ENCODE data around the gene CACNA2D4.

CACNA2D4 gene

DNA sequence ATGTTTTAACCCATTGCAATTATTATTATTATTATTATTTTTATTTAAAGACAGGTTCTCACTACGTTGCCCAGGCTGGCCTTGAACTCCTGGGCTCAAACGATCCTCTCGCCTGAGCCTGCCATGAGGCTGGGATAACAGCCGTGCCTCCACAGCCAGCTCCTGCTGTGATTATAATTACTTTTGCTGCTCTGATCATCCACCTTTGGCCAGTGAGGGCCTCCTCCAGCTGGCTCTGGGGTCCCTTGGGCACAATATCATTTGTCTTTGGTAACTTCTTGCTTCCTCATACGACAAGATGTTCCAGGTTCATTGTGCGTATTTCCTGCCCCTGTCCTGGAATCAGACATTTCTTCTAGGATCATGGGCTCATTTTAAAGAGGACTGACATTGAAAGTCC is 69.7 kb downstream of the CACNA2D4 start:
- DNase-seq (ENCODE audit: low read depth, low spot score), result no peak
- TF ChIP-seq, protein P1, sequence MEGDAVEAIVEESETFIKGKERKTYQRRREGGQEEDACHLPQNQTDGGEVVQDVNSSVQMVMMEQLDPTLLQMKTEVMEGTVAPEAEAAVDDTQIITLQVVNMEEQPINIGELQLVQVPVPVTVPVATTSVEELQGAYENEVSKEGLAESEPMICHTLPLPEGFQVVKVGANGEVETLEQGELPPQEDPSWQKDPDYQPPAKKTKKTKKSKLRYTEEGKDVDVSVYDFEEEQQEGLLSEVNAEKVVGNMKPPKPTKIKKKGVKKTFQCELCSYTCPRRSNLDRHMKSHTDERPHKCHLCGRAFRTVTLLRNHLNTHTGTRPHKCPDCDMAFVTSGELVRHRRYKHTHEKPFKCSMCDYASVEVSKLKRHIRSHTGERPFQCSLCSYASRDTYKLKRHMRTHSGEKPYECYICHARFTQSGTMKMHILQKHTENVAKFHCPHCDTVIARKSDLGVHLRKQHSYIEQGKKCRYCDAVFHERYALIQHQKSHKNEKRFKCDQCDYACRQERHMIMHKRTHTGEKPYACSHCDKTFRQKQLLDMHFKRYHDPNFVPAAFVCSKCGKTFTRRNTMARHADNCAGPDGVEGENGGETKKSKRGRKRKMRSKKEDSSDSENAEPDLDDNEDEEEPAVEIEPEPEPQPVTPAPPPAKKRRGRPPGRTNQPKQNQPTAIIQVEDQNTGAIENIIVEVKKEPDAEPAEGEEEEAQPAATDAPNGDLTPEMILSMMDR (IDR thresholded peaks at IDR 0.05; ENCODE audit: low read depth, low read length), result no peak
- in situ Hi-C loops (cut with HindIII; ENCODE audit: low sequenced_read_pairs), result no loop called here
- H3K4me3 ChIP-seq (ENCODE audit: low read depth, low read length), result no peak overlapping the region

GRCh38 chr12:1848146-1848545 is 70.3 kb downstream of the CACNA2D4 start:
- DNase-seq (ENCODE audit: low read depth, low spot score), result no peak
- in situ Hi-C loops (cut with HindIII; ENCODE audit: low sequenced_read_pairs), result no loop called here
- TF ChIP-seq, protein P1 (IDR thresholded peaks at IDR 0.05; ENCODE audit: low read depth, low read length), result no peak
- no peak overlapping the region for H3K4me3 ChIP-seq (ENCODE audit: low read depth, low read length)

GRCh38 chr12:1847411-1847810 is 71.0 kb downstream of the CACNA2D4 start:
- no peak for DNase-seq (ENCODE audit: low read depth, low spot score)
- in situ Hi-C loops (cut with HindIII; ENCODE audit: low sequenced_read_pairs), result no loop called here
- TF ChIP-seq, protein P1 (IDR thresholded peaks at IDR 0.05; ENCODE audit: low read depth, low read length), result no peak
- H3K4me3 ChIP-seq (ENCODE audit: low read depth, low read length), result no peak overlapping the region

GRCh38 chr12:1846421-1847405 is 71.7 kb downstream of the CACNA2D4 start:
- TF ChIP-seq, protein P1 (IDR thresholded peaks at IDR 0.05; ENCODE audit: low read depth, low read length), result no peak
- H3K4me3 ChIP-seq (ENCODE audit: low read depth, low read length), result no peak overlapping the region
- in situ Hi-C loops (cut with HindIII; ENCODE audit: low sequenced_read_pairs), result no loop called here
- no peak for DNase-seq (ENCODE audit: low read depth, low spot score)

DNA sequence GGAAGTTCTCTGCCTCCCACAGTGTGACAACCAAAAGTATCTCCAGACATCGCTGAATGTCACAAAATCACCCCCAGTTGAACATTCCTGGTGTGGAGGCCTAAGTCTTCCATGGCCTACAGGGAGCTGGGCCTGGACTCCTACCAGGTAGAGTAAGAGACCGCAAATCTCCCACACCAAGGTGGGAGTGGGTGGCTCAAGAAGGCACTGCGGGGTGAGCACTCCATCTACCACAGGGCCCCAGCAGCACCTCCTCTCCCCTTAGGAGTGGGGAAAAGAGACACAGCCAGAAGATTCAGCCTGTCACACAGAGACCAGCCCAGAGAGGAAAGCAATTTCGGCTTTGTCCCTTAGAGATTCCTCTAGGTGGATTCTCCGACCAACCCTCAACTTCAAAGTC is 72.6 kb downstream of the CACNA2D4 start:
- TF ChIP-seq, protein P1 (IDR thresholded peaks at IDR 0.05; ENCODE audit: low read depth, low read length), result no peak
- DNase-seq (ENCODE audit: low read depth, low spot score), result no peak
- in situ Hi-C loops (cut with HindIII; ENCODE audit: low sequenced_read_pairs), result no loop called here
- H3K4me3 ChIP-seq (ENCODE audit: low read depth, low read length), result no peak overlapping the region

DNA sequence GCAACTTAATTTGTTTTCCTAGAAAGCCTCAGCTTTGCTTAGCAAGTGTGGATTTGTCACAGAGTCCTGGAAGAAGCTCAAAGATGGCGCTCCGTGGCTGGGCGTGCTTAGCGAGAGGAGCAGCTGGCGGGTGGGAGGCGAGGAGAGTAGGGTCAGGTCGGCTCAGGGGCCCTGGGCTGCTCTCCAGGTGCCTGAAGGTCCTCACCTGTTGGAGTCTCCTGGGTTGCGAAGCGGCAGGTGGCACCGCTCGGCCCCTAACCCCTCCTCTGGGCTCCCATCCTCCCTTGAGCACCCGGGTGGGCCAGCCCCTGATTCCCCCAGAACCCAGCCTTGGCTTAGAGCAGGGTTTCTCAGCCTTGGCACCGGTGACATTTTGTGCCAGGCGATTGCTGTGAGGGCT is 73.0 kb downstream of the CACNA2D4 start:
- DNase-seq (ENCODE audit: low read depth, low spot score), result no peak
- TF ChIP-seq, protein P1 (IDR thresholded peaks at IDR 0.05; ENCODE audit: low read depth, low read length), result no peak
- no peak overlapping the region for H3K4me3 ChIP-seq (ENCODE audit: low read depth, low read length)
- in situ Hi-C loops (cut with HindIII; ENCODE audit: low sequenced_read_pairs), result no loop called here

Measured in astrocyte of the spinal cord (primary cell).